Cardiac fibroblast (primary cell): ENCODE data around the gene DOCK6.

Experiments used
- DNase-seq, 2 donors: peaks; one replicate each; pipeline versions ENCODE4 v3.0.0 to v3.0.0-alpha.2; 2010; ENCODE audit warnings: low read depth in 2 of 2
- H3K4me3 ChIP-seq, 2 donors: replicated peaks in 1 of 2; 1 replicate in 1 of 2; 2 replicates in 1 of 2; pipeline ENCODE4 v1.5.1; 2011; ENCODE audit warnings: low read depth in 2 of 2, low read length in 2 of 2, mild to moderate bottlenecking in 2 of 2, moderate library complexity in 1 of 2
- CTCF ChIP-seq: IDR thresholded peaks from one replicate; pipeline ENCODE4 v1.5.1; 2011; ENCODE audit warnings: low read depth, mild to moderate bottlenecking, low read length, inconsistent platforms

Gene DOCK6

GRCh38 chr19:11290256-11290655, 27.9 kb upstream of the DOCK6 start:
- no peak for TF ChIP-seq CTCF
- no peak overlapping the region for H3K4me3 ChIP-seq
- DNase-seq, result no peak

GRCh38 chr19:11288349-11288748, 26.0 kb upstream of the DOCK6 start:
- TF ChIP-seq CTCF, result peak; percentile 66
- peak; percentile 57 for DNase-seq
- no peak overlapping the region for H3K4me3 ChIP-seq

- peak; percentile 74 to 88 for DNase-seq
- no peak overlapping the region for H3K4me3 ChIP-seq
- TF ChIP-seq CTCF, result peak; percentile 39
Observed at GRCh38 chr19:11286312-11286974, 24.1 kb upstream of the DOCK6 start.

- TF ChIP-seq CTCF, result no peak
- DNase-seq, result no peak
Observed at GRCh38 chr19:11284515-11284914, 22.2 kb upstream of the DOCK6 start.

GRCh38 chr19:11281356-11282049, 19.2 kb upstream of the DOCK6 start:
- DNase-seq, result peak in 1 of 2 donors; percentile 39
- TF ChIP-seq CTCF, result no peak

More at GRCh38 chr19:11284515-11284914, 22.2 kb upstream of the DOCK6 start:
- no peak overlapping the region for H3K4me3 ChIP-seq

GRCh38 chr19:11279505-11280236, 17.3 kb upstream of the DOCK6 start:
- DNase-seq, result peak in 1 of 2 donors; percentile 77
- TF ChIP-seq CTCF, result no peak
- H3K4me3 ChIP-seq, result no peak overlapping the region

More at GRCh38 chr19:11281356-11282049, 19.2 kb upstream of the DOCK6 start:
- H3K4me3 ChIP-seq, result no peak overlapping the region
